DMS114 treated with DMSO at 0.1 percent for 48 hours (cell line): ENCODE data around the gene PPP3CA.
"Not testable (repeated sequence)": the region's sequence is repeated elsewhere in the genome, so short reads cannot be mapped to it uniquely, and the experiment has no call there.

ENCODE experiments used
- DNase-seq: peaks from one replicate; lab custom pipeline; 2025; ENCODE audit not compliant: unreplicated experiment; lab: John Stamatoyannopoulos, UW

PPP3CA gene

GRCh38 chr4:101147283-101147682 lies 200.0 kb downstream of the PPP3CA start:
- no peak for DNase-seq

DNA sequence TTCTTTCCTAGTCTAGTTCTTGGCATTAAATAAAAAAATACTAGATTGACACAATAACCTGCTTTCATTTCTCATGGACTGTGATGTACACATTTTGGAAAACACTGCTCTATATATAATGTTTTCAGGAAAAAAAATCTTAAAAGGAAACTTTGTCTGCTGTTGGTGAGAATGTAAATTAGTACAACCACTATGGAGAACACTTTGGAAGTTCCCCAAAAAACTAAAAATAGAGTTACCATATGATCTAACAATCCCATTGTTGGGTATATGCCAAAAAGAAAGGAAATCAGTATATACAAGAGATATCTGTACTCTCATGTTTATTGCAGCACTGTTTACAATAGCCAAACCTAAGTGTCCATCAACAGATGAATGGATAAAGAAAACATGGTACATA lies 202.3 kb downstream of the PPP3CA start:
- no peak for DNase-seq

- DNase-seq: no peak
These were observed 205.1 kb downstream of the PPP3CA start for GRCh38 chr4:101142259-101142658.

GRCh38 chr4:101141855-101142254 lies 205.5 kb downstream of the PPP3CA start:
- DNase-seq: no peak

DNA sequence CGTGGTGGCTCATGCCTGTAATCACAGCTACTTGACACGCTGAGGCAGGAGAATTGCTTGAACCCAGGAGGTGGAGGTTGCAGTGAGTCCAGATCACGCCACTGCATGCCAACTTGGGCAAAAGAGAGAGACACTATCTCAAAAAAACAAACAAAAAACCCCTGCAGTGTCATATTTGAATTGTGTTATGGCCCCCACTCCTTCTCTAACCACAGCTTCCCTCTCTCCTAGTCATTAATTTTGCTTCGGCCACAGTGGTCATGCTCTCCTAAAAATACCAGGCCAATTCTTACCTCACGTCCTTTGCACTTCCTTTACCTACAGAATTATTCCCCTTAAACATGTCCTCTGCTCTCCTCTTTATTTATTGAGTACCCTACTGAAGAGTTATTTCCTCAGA lies 206.1 kb downstream of the PPP3CA start:
- no peak for DNase-seq

DNA sequence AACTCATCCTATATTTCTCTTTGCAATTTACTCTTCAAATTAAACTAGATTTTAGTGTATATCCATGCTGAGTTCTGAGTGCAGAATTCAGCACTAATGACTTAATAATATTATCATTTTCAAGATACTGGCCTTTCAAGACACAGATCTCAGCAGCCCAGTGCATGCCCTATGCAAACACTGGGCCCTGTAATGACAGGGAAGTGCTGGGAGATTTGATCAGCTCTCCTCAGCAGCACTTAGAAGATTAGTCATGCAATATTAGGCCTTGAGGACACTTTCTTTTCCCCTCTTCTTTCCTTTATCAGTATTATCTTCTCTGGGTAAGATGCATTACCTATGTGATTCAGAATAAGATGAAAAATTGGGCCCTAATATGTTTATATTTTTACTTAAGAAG lies 207.1 kb downstream of the PPP3CA start:
- DNase-seq: no peak

DNA sequence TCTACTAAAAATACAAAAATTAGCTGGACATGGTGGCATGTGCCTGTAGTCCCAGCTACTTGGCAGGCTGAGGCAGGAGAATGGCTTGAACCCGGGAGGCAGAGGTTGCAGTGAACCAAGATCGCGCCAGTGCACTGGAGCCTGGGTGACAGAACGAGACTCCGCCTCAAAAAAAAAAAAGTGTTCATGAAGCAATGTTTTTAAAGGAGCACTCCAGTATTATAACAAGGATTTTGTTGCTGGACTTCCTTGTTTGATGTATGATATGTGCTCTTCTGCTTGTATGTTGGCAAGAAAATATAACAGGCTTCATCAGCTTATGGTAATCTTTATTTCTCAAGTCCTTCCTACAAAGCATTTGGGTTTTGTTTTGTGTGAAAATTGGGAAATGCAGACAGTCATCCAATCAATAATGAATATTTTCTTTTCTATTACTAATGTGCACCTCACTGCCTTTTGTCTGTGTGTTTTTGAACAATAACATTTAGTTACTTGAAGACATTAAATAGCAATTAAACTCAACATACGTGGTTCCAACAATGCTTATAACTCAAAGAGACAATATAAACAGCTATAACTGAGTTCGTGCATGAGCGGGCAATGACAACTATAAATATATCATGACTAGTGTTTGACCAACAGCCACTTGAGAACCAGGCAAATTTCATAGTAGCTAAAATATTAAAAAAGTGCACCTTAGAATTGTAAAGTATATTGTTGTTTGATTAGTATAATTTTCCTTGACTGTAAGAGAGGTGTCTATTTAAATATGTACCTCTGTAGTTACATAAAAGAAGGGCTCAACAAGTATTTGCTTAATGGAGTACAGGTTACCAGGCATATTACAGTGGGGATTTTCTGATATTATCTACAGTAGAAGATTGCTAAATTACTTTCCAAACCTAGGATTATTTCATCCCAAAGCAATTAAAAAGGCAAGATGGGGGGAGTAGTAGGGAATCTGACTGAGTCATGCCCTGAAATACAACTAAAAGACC lies 210.7 kb downstream of the PPP3CA start:
- no peak for DNase-seq

DNA sequence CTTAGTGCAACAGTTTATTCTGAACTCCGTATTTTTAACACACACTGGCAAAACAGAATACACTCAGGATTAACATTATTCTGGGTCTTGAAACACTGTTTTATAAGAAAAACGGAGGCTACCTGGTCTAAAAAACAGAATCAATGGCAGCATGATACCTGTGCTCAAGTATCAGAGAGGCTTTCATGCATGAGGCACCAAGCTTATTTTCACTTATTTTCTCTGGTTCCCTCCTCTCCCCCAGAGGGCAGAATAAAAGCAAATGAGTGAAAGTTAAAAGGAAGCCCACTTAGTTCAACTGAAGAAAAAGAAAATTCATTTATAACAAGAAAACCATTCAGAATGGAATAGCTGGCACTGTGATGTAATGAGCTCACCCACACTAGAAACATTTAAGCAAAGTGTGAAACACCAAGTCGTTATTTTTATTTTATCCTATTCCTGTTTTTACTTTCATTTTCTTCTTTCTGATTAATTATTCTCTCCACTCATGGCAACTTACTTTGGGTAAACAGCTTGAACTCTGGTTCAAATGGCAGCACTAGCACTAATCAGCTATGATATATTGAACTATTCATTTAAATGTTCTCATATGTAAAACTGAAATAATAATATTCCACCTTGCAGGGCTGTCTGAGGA lies 211.8 kb downstream of the PPP3CA start:
- DNase-seq: no peak

- not testable (repeated sequence) for DNase-seq
These were observed 216.3 kb downstream of the PPP3CA start for GRCh38 chr4:101131058-101131457.

GRCh38 chr4:101128898-101129297 lies 218.4 kb downstream of the PPP3CA start:
- DNase-seq: not testable (repeated sequence)

DNA sequence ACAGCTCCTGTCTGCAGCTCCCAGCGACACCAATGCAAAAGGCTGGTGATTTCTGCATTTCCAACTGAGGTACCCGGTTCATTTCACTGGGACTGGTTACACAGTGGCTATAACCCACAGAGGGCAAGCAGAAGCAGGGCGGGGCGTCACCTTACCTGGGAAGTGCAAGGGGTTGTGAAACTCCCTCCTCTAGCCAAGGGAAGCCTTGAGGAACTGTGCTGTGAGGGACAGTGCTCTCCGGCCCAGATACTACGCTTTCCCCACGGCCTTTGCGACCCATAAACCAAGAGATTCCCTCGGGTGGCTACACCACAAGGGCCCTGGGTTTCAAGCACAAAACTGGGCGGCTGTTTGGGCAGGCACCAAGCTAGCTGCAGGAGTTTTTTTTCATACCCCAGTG lies 218.9 kb downstream of the PPP3CA start:
- DNase-seq: no peak

DNA sequence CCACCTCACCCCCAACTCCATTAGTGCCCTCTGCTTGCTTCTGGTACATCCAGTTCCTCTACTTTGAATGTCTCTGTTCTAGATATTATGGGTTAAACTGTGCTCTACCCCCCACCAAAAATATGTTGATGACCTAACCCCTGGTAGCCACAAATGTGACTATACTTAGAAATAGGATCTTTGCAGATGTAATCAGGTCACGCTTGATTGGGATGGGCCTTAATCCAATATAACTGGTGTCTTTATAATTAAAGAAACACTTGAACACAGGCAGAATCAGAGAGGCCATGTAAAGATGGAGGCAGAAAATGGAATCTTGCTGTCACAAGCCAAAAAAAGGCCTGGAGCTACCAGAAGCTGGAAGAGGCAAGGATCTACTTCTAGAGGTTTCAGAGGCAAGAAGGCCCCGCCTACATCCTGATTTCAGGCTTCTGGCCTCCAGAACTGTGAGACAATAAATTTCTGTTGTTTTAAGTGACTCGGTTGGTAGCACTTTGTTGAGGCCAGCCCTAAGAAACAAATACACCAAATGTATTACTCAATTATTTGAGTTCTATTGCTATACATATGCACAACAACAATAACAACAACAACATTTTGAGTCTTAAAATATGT lies 220.0 kb downstream of the PPP3CA start:
- no peak for DNase-seq

GRCh38 chr4:101126059-101126458 lies 221.3 kb downstream of the PPP3CA start:
- no peak for DNase-seq

DNA sequence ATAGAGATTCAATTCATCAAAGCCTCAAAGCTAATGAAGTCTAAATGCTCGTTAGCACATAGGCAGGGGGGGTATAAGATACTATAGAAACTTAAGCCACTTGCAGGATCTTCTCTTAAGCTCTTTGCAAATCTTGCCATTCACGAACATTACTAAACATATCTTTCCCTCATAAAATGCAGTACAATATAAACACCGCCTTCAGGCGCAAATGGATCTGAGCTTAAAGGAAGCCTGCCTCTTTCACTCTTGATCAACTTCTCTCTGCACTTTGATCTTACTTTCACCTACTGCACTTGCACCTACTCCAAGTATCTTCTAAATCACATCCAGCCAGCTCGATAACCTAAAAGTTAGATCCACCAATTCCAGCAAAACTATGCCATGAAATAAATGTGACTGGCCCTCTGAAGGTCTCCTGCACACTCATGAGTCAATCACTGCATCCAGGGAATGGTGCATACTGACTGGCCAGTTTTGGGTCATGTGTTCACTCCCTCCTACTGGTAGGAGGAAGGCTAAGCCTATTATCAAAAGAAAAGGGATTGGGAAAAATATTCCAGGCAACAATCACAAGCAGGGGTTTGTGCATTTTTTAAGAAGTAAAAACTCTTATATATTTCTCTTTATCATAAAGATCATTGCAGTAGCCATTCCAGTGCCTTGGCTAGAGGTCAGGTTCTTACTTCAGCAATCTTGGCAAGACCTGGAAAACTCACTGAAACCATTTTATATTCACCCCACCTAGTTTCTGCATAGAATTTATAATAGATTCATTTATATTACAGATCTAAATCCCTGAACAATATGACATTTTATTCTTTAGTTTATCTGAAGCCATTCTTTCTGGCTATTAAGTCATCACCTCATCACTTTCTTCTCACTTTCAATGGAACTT lies 222.0 kb downstream of the PPP3CA start:
- no peak for DNase-seq

GRCh38 chr4:101123231-101123630 lies 224.1 kb downstream of the PPP3CA start:
- DNase-seq: no peak

DNA sequence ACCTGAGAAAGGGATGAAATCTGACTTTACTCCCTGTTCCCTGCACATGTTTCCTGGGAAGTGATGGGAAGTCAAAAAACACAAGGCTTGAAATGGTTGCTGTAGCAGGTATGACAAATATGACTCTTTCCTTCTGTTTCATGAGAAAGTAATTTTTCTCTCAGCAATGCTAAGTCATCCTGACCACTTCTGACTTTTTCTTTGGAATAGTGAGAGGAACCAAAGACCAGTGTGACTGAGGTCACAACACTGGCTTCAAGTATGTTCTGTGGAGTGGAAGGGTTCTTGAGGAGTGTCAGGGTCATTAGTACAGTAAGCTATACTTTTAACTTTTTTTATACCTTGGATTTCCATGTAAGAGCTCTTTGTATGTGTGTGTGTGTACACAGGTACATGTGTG lies 225.3 kb downstream of the PPP3CA start:
- DNase-seq: no peak

GRCh38 chr4:101119141-101119540 lies 228.2 kb downstream of the PPP3CA start:
- DNase-seq: no peak

DNA sequence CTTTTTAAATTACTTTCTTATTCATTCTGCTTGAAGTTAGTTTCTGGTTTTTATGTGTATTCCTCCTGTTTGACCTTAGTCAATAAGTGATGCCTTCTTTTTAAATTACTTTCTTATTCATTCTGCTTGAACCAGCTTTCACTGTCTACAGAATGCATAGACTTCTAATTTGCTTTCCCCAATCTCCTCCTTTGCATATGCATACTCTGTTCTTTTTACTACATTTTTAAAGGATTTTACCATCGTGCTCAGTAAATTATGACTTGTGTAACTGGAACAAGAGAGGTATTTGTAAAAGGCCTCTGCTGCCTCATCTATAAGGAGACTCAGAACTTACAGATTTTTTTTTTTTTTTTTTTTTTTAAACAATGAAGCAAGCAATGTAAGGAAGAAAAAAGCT lies 228.7 kb downstream of the PPP3CA start:
- DNase-seq: no peak

GRCh38 chr4:101115887-101116286 lies 231.4 kb downstream of the PPP3CA start:
- DNase-seq: no peak

- DNase-seq: no peak
These were observed 232.4 kb downstream of the PPP3CA start for GRCh38 chr4:101114936-101115372.
